Colonic mucosa (tissue), 4 donors: ENCODE results near the gene NT5DC1. TPM values are rescaled to one million over a fixed set of nuclear protein-coding genes. Genes with fewer than 3 reads are reported as not detected.

Experiments
- DNase-seq: peaks from one replicate; pipeline ENCODE4 v3.0.0-alpha.2; 2020
- H3K27ac ChIP-seq: fragments of 200-600 bp; one replicate; pipeline ENCODE4 v1.8.0; 2021
- H3K27me3 ChIP-seq: fragments of 200-600 bp; one replicate; pipeline ENCODE4 v1.8.0; 2021
- H3K36me3 ChIP-seq: fragments of 200-600 bp; one replicate; pipeline ENCODE4 v1.8.0; 2021
- H3K4me1 ChIP-seq: fragments of 200-600 bp; one replicate; pipeline ENCODE4 v1.8.0; 2021; ENCODE audit warnings: mild to moderate bottlenecking
- H3K4me3 ChIP-seq: fragments of 200-600 bp; one replicate; pipeline ENCODE4 v1.8.0; 2021
- H3K9ac ChIP-seq, 2 donors: one replicate each; pipeline ENCODE4 v1.7.0; 2013; ENCODE audit warnings: control low read depth in 2 of 2, low read depth in 2 of 2, low read length in 2 of 2
- H3K9me3 ChIP-seq: fragments of 200-600 bp; one replicate; pipeline ENCODE4 v1.8.0; 2021
- intact Hi-C: fragments of 100-400 bp; cut with DNase I; formaldehyde crosslinking; loops from one replicate; pipeline ENCODE4 v1.14.1; 2022
- total RNA-seq, 2 donors: library from RNA; stranded (reverse); fragmentation: NEBNext Ultra II Directional in 1 of 2; extraction: Animal tissue kit (Norgen Biotek cat#: 25700) in 1 of 2; gene quantifications; one replicate each; pipeline ENCODE4 v1.2.1, GENCODE V29; 2021
- TF ChIP-seq, protein P1 (sequence below): fragments of 200-600 bp; IDR thresholded peaks from one replicate; pipeline ENCODE4 v1.8.0; 2022; ENCODE audit warnings: antibody characterized with exemption, mild to moderate bottlenecking
- donor health status: healthy.
- donor health status: DM: no; HTN: no; CAD: no.
- donor health status: DM: no; HTN: no; CAD: no.

Gene NT5DC1
- total RNA-seq, 2 donors from 2014 or later = 49.8 to 50.1 TPM

DNA sequence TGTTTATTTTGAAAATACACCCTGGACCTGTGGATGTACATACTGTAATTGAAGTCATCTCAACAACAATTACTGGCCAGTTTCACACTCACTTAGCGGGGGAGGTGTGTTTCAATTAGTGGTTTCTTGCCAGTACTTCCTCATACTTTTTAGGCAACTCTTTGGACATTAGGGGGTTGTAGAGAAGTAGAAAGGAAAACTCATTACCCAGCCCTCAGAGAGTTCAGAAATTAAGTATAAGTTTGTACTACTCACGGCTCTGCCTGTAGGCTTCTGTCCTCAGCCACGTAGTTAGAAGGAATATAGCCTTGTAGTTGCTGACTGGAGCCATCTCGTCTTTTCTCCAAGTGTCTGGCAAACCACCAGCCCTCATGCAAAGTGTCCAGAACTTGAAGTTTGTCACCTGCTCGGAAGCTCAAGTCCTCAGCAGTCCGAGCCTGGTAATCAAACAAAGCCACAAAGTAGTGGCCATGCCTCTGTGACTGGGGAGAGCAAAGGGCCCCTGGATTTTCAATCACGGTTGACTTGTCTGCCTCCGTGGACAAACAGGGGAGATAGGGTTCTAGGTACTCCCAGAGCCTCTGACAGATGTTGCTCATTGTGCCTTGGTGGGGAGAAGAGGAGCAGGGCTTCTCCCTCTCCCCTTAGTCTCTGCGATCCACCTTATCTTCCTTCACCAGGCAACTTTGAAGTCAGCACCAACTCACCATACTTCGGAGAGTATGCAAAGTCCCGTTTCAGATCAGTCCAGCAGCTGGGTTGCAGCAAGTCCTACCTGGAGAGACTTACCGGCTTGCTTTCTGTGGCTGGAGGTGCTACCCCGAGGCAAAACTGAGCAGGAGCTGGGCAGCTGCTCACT lies 40.7 kb upstream of the NT5DC1 start:
- intact Hi-C loops = no loop called here
- H3K4me1 ChIP-seq = no peaks in the 10 kb centered on the region
- TF ChIP-seq, protein P1, sequence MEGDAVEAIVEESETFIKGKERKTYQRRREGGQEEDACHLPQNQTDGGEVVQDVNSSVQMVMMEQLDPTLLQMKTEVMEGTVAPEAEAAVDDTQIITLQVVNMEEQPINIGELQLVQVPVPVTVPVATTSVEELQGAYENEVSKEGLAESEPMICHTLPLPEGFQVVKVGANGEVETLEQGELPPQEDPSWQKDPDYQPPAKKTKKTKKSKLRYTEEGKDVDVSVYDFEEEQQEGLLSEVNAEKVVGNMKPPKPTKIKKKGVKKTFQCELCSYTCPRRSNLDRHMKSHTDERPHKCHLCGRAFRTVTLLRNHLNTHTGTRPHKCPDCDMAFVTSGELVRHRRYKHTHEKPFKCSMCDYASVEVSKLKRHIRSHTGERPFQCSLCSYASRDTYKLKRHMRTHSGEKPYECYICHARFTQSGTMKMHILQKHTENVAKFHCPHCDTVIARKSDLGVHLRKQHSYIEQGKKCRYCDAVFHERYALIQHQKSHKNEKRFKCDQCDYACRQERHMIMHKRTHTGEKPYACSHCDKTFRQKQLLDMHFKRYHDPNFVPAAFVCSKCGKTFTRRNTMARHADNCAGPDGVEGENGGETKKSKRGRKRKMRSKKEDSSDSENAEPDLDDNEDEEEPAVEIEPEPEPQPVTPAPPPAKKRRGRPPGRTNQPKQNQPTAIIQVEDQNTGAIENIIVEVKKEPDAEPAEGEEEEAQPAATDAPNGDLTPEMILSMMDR = no peak

DNA sequence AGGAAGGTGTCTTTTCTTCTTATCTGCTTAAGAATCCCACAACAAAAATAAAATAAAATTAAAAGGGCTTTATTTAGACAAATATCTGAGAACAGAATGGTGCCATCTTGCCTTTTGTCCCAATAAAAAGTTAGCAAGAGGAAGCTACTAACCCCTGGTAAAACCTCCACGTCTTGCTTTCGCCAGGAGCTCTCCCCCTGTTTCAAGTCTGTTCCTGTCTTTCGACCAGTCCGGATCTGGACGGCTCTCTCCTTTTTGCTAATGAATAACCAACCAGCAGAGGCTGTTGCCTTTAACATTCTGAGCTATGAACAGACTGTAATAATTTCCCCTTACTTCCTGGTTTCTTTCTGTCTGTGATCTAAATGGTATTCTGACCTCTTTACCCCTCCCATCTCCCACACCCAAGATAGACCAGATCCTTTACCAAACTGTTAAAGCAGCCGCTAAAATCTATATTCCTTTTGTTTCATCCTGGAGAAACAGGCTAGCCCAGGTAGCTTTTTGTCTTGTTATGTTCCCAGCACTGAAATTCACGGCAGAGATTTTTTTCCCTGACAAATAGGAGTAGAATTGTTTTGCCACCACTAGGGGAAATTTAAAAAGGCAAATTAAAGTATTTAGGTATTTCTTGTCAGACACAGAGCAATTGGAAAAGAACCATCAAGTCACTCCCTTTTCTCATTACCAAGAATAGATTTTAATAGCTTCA lies 39.9 kb upstream of the NT5DC1 start, which contains the start of gene FRK:
TSS of gene FRK (minus strand) at position 320 of the 712 bp plus-strand sequence. CDS start 580 bp downstream, outside the sequence.
- TF ChIP-seq, protein P1 = no peak
- Histone ChIP-seq H3K36me3 (no peaks in the 10 kb centered on the region), H3K27me3 (no peaks in the 10 kb centered on the region), H3K9ac (peak within 1 kb of the TSS; percentile 28 to 94), H3K9me3 (no peaks in the 10 kb centered on the region), H3K4me3 (peak within 1 kb of the TSS; percentile 39), H3K4me1 (no peaks in the 10 kb centered on the region), H3K27ac (peak within 1 kb of the TSS; percentile 89)
- intact Hi-C loops = no loop called here
- DNase-seq = peak; percentile 86

More for the DNA sequence above, 40.7 kb upstream of the NT5DC1 start:
- H3K27me3 ChIP-seq = no peaks in the 10 kb centered on the region
- peak overlapping the region; percentile 39 for H3K4me3 ChIP-seq
- no peaks in the 10 kb centered on the region for H3K36me3 ChIP-seq
- H3K9me3 ChIP-seq = no peaks in the 10 kb centered on the region
- peak; percentile 55 for DNase-seq
- H3K9ac ChIP-seq = peak overlapping the region; percentile 28 to 94
- H3K27ac ChIP-seq = peak overlapping the region; percentile 89

DNA sequence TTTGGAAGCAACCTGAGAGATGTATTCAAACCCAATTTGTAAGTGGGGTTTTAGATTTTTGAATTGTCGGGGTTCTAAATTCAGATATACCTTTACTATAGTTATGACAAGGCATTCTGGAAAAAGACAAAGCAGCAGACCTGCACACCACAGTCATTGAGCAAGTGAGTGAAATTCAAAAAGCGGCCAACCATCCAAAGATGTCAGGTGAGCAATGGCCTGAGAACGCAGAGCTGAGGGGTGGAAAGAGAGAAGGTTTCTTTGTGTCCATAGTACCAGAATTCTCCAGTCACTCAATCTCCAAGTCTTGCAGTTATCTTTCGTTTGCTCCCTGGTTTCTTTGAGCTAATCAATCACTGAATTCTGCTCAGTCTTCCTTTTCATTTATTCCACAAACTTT lies 38.2 kb upstream of the NT5DC1 start:
- Histone ChIP-seq H3K4me3 (no peak overlapping the region), H3K27ac (no peak overlapping the region)
- intact Hi-C loops = no loop called here

DNA sequence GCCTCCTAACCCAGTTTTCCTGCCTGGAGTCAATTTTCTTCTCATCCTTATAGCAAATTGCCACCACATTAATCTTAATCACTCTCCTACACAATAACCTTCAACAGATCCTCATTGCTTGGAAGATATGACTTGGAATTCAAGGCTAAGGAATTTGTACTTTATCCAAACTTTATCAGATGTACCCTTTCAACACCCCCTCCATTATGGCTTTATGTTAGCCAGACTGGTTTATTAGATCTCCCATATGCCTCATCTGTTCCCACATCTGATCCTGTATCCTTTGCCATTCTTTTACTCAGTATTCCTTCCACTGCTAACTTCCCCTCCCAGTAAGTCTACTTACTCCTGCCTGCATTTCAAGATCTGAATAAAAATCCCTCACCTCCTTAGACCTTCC lies 36.0 kb upstream of the NT5DC1 start:
- no peak overlapping the region for H3K4me3 ChIP-seq
- intact Hi-C loops = no loop called here
- H3K27ac ChIP-seq = no peak overlapping the region
- H3K27me3 ChIP-seq = no peaks in the 10 kb centered on the region
- TF ChIP-seq, protein P1 = no peak
- no peak overlapping the region for H3K9ac ChIP-seq
- no peaks in the 10 kb centered on the region for H3K36me3 ChIP-seq
- H3K9me3 ChIP-seq = no peaks in the 10 kb centered on the region
- no peak for DNase-seq
- H3K4me1 ChIP-seq = no peaks in the 10 kb centered on the region

More for the DNA sequence above, 38.2 kb upstream of the NT5DC1 start:
- no peaks in the 10 kb centered on the region for H3K4me1 ChIP-seq
- no peaks in the 10 kb centered on the region for H3K9me3 ChIP-seq
- H3K27me3 ChIP-seq = no peaks in the 10 kb centered on the region
- no peaks in the 10 kb centered on the region for H3K36me3 ChIP-seq
- DNase-seq = no peak
- TF ChIP-seq, protein P1 = no peak
- no peak overlapping the region for H3K9ac ChIP-seq

DNA sequence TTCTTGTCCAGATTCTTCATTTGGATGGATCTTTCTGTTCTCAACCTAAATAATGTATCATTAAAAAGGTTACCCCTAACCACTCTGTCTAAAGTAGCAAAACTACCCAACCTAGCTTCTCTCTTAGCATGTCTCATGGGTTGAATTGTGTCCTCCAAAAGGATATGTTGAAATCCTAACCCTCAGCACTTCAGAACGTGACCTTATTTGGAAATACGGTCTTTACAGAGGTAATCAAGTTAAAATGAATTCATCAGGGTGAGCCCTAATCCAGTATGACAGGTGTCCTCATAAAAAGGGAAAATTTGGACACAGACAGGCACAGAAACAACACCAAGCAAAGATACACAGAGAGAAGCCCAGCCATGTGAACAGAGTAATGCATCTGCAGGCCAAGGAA lies 33.9 kb upstream of the NT5DC1 start:
- intact Hi-C loops = no loop called here
- H3K36me3 ChIP-seq = no peaks in the 10 kb centered on the region
- H3K4me1 ChIP-seq = no peaks in the 10 kb centered on the region
- no peak overlapping the region for H3K27ac ChIP-seq
- no peak for DNase-seq
- H3K27me3 ChIP-seq = no peaks in the 10 kb centered on the region
- H3K9ac ChIP-seq = no peak overlapping the region
- H3K4me3 ChIP-seq = no peak overlapping the region
- TF ChIP-seq, protein P1 = no peak
- no peaks in the 10 kb centered on the region for H3K9me3 ChIP-seq
